A673 (cell line): Measurements from ENCODE around the gene ARAP3. TPM values are rescaled to one million over a fixed set of nuclear protein-coding genes. Genes with fewer than 3 reads are reported as not detected.
"Not testable (repeated sequence)": the region's sequence is repeated elsewhere in the genome, so short reads cannot be mapped to it uniquely, and the experiment has no call there.

Source experiments
- BruUV-seq: library from RNA; stranded (reverse); fragments of 400-500 nt; replicated peaks from 2 replicates; lab custom pipeline; 2021; lab: Mats Ljungman, UMichigan
- CTCF ChIA-PET: fragments of 300-600 bp; sonication (Branson Sonifier 250); formaldehyde crosslinking; loops from one replicate; lab custom pipeline; 2022; ENCODE audit warnings: antibody characterized with exemption; lab: Charles Lee
- POLR2A ChIA-PET: fragments of 300-600 bp; sonication (Branson Sonifier 250); formaldehyde crosslinking; loops from one replicate; lab custom pipeline; 2022; ENCODE audit warnings: antibody characterized with exemption; ENCODE audit not compliant: low non-redundant PET; lab: Charles Lee
- DNase-seq: peaks from one replicate; pipeline ENCODE4 v3.0.0-alpha.2; 2015; ENCODE audit warnings: low spot score
- H3K27ac ChIP-seq: fragments of 200-600 bp; sonication (generic); 2 replicates; pipeline ENCODE4 v1.5.1; 2016; ENCODE audit warnings: mixed run types, low read depth, mild to moderate bottlenecking, mixed read lengths, antibody characterized with exemption, low read length; ENCODE audit not compliant: poor library complexity, severe bottlenecking
- H3K27me3 ChIP-seq: fragments of 200-600 bp; sonication (generic); replicated peaks from 2 replicates; pipeline ENCODE4 v1.6.1; 2017; ENCODE audit warnings: mixed run types, low read depth, mild to moderate bottlenecking, mixed read lengths, antibody characterized with exemption, low read length; ENCODE audit not compliant: insufficient read depth, poor library complexity
- H3K36me3 ChIP-seq: fragments of 200-600 bp; sonication (generic); 2 replicates; pipeline ENCODE4 v1.6.1; 2016; ENCODE audit warnings: mixed run types, mild to moderate bottlenecking, mixed read lengths, antibody characterized with exemption, low read length; ENCODE audit not compliant: insufficient read depth, poor library complexity, severe bottlenecking
- H3K4me1 ChIP-seq: fragments of 200-600 bp; sonication (generic); 2 replicates; pipeline ENCODE4 v1.6.1; 2017; ENCODE audit warnings: mixed run types, mild to moderate bottlenecking, mixed read lengths, antibody characterized with exemption, low read length; ENCODE audit not compliant: insufficient read depth, poor library complexity, severe bottlenecking
- H3K4me3 ChIP-seq: fragments of 200-600 bp; sonication (generic); 2 replicates; pipeline ENCODE4 v1.5.1; 2016; ENCODE audit warnings: low read depth, mixed run types, mild to moderate bottlenecking, mixed read lengths, low read length; ENCODE audit not compliant: poor library complexity, severe bottlenecking
- H3K9me3 ChIP-seq: fragments of 200-600 bp; sonication (generic); 2 replicates; pipeline ENCODE4 v1.6.1; 2016; ENCODE audit warnings: mixed run types, low read depth, mild to moderate bottlenecking, mixed read lengths, antibody characterized with exemption, low read length; ENCODE audit not compliant: poor library complexity, severe bottlenecking
- CTCF ChIP-seq: fragments of 300-800, 200-600 bp; sonication (generic); conservative IDR thresholded peaks from 2 replicates; pipeline ENCODE4 v1.5.1; 2017; ENCODE audit warnings: low read depth, mild to moderate bottlenecking, antibody characterized with exemption, low read length, moderate library complexity, mixed read lengths
- EZH2 ChIP-seq: fragments of 200-600 bp; sonication (generic); IDR thresholded peaks from 2 replicates; pipeline ENCODE4 v1.6.1; 2017; ENCODE audit warnings: borderline replicate concordance, low read depth, mild to moderate bottlenecking, mixed read lengths, antibody characterized with exemption, low read length; ENCODE audit not compliant: poor library complexity, severe bottlenecking
- intact Hi-C: fragments of 100-400 bp; cut with micrococcal nuclease; formaldehyde crosslinking; loops from one replicate; pipeline ENCODE4 v1.10.0; 2022; ENCODE audit not compliant: unreplicated experiment
- total RNA-seq: library from RNA; stranded (reverse); gene quantifications from 2 replicates; pipeline ENCODE4 v1.2.3, GENCODE V29; 2021

ARAP3 gene
- total RNA-seq, 1 experiment from 2014 or later, result 4.1 TPM

GRCh38 chr5:141725891-141726290 is 43.9 kb upstream of the ARAP3 start:
- Histone ChIP-seq H3K4me3 (no peak overlapping the region), H3K27me3 (no peaks in the 10 kb centered on the region), H3K9me3 (no peaks in the 10 kb centered on the region), H3K36me3 (no peaks in the 10 kb centered on the region), H3K27ac (no peak overlapping the region), H3K4me1 (no peaks in the 10 kb centered on the region)
- BruUV-seq, result no TSS peak
- no peak for DNase-seq
- ChIA-PET CTCF (no interaction called here), POLR2A (no interaction called here)
- intact Hi-C loops, result no loop called here
- TF ChIP-seq CTCF, result no peak

GRCh38 chr5:141725174-141725573 is 43.1 kb upstream of the ARAP3 start:
- not testable (repeated sequence) for H3K27me3 ChIP-seq, BruUV-seq

GRCh38 chr5:141722266-141722665 is 40.2 kb upstream of the ARAP3 start:
- DNase-seq, result no peak
- ChIA-PET CTCF (no interaction called here), POLR2A (no interaction called here)
- no peak overlapping the region for H3K27ac ChIP-seq
- H3K27me3 ChIP-seq, result no peaks in the 10 kb centered on the region
- no peaks in the 10 kb centered on the region for H3K36me3 ChIP-seq
- no peaks in the 10 kb centered on the region for H3K4me1 ChIP-seq
- BruUV-seq, result no TSS peak
- H3K4me3 ChIP-seq, result no peak overlapping the region
- TF ChIP-seq EZH2, result no peak
- TF ChIP-seq CTCF, result no peak
- no peaks in the 10 kb centered on the region for H3K9me3 ChIP-seq
- intact Hi-C loops, result no loop called here

More at GRCh38 chr5:141725174-141725573, 43.1 kb upstream of the ARAP3 start:
- H3K9me3 ChIP-seq, POLR2A ChIA-PET, CTCF ChIA-PET, H3K4me3 ChIP-seq, H3K36me3 ChIP-seq, DNase-seq, H3K4me1 ChIP-seq, intact Hi-C loops, H3K27ac ChIP-seq: not testable (repeated sequence)

GRCh38 chr5:141717043-141717442 is 35.0 kb upstream of the ARAP3 start:
- TF ChIP-seq EZH2 (no peak), CTCF (no peak)
- intact Hi-C loops, result no loop called here
- H3K9me3 ChIP-seq, result no peaks in the 10 kb centered on the region
- no peak for DNase-seq
- no peak overlapping the region for H3K4me3 ChIP-seq
- BruUV-seq, result no TSS peak
- POLR2A ChIA-PET, result no interaction called here
- no peaks in the 10 kb centered on the region for H3K27me3 ChIP-seq
- H3K27ac ChIP-seq, result no peak overlapping the region
- H3K36me3 ChIP-seq, result no peaks in the 10 kb centered on the region
- CTCF ChIA-PET, result no interaction called here
- no peaks in the 10 kb centered on the region for H3K4me1 ChIP-seq
